Measurements from ENCODE around the gene SH3RF2.

Gene SH3RF2

DNA sequence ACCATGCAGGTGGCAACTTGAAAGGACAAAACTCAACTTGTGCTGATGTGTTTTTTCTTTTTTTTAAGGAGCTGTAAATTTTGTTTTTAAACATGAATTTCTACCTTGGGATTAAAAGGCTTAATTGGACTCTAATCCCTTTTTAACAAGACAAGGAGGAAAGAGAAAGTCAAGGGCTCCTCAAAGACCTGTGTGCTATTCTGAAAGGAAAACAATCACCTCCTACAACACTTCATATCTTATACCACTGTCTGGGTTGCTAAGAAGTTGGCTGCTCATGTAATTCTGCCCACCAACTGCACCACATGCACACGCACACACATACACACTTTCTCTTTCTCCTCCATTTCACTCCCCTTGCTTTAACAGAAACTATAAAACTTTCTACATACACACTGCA, 78.6 kb downstream of the SH3RF2 start:
- DNase-seq (ENCODE audit: low read depth) = no peak
- H3K4me3 ChIP-seq (ENCODE audit: low read length) = no peak overlapping the region
- TF ChIP-seq, protein P1, sequence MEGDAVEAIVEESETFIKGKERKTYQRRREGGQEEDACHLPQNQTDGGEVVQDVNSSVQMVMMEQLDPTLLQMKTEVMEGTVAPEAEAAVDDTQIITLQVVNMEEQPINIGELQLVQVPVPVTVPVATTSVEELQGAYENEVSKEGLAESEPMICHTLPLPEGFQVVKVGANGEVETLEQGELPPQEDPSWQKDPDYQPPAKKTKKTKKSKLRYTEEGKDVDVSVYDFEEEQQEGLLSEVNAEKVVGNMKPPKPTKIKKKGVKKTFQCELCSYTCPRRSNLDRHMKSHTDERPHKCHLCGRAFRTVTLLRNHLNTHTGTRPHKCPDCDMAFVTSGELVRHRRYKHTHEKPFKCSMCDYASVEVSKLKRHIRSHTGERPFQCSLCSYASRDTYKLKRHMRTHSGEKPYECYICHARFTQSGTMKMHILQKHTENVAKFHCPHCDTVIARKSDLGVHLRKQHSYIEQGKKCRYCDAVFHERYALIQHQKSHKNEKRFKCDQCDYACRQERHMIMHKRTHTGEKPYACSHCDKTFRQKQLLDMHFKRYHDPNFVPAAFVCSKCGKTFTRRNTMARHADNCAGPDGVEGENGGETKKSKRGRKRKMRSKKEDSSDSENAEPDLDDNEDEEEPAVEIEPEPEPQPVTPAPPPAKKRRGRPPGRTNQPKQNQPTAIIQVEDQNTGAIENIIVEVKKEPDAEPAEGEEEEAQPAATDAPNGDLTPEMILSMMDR (conservative IDR thresholded peaks at IDR 0.05; ENCODE audit: low read length) = no peak

DNA sequence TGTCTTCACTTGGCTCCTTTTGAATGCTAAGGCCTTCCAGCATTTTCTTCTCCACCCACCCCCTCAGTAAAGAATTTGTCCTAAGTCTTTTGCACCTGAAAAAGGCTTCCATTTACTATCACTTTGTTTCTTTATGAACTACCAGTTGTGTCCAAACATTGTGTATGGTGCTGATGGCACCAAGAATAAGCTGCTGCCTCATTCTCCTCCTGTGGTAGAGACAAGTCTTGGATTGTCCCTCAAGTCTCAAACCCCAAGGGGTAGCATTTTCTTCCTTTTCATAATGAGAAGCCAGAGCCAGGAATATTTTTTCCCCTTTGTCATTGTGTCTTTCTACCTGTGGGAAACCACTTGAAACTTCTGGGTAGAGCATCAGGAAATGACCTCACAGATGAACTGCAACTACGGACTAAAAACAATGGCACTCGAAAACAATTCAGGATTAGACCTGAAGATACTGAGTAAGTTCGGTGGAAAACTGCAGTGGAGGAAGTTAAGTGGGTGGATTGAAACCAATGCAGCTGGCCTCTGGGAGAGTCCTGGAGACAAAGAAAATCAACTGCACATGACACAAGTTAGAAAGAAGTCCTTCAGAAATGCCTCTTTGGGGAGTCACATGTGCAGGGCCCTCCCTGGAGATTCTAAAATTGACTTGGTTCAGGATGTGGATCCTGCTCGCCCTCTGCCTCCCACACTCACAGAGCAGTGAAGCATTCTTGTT, 80.5 kb downstream of the SH3RF2 start:
- no peak for DNase-seq (ENCODE audit: low read depth)
- TF ChIP-seq, protein P1 (conservative IDR thresholded peaks at IDR 0.05; ENCODE audit: low read length) = no peak
- no peak overlapping the region for H3K4me3 ChIP-seq (ENCODE audit: low read length)

DNA sequence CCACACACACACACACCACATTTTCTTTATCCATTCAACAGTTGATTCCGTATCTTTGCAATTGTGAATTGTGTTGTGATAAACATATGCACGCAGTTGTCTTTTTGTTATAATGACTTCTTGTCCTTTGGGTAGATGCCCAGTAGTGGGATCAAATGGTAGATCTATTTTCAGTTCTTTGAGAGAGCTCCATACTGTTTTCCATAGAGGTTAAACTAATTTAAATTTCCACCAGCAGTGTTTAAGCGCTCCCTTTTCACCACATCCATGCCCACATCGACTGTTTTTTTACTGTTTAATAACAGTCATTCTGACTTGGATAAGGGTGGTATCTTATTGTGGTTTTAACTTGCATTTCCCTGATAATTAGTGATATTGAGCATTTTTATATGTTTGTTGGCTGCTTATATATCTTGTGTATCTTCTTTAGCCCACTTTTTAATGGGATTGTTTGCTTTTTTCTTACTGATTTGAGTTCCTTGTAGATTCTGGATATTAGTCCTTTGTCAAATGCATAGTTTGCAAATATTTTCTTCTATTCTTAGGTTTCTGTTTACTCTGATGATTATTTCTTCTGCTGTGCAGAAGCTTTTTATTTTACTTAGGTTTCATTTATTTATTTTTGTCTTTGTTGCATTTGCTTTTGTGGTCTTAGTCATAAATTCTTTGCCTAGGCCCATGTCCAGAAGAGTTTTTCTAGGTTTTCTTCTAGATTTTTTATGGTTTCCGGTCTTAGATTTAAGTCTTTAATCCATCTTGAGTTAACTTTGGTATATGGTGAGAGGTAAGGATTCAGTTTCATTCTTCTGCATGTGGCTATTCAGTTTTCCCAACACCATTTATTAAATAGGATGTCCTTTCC, 82.4 kb downstream of the SH3RF2 start:
- no peak for DNase-seq (ENCODE audit: low read depth)
- no peak overlapping the region for H3K4me3 ChIP-seq (ENCODE audit: low read length)
- TF ChIP-seq, protein P1 (conservative IDR thresholded peaks at IDR 0.05; ENCODE audit: low read length) = no peak

DNA sequence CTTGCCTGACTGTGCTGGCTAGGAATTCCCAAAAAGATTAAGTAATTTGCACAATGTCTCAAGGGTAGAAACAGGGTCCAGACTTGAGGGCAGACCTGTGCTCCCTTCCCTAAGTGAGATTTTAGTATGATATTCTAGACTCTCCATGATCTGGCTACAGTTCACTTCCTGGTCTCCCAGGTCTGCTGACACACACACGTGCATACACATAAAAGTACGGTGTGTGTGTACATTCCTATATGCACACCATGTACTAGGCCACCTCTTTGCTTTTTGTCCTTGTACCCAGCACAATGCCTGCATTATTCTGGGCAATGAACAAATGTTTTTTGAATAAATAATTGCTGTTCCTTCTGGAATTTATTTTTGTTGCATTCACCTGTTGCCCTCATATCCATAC, 83.7 kb downstream of the SH3RF2 start:
- TF ChIP-seq, protein P1 (conservative IDR thresholded peaks at IDR 0.05; ENCODE audit: low read length) = no peak
- no peak for DNase-seq (ENCODE audit: low read depth)
- no peak overlapping the region for H3K4me3 ChIP-seq (ENCODE audit: low read length)

DNA sequence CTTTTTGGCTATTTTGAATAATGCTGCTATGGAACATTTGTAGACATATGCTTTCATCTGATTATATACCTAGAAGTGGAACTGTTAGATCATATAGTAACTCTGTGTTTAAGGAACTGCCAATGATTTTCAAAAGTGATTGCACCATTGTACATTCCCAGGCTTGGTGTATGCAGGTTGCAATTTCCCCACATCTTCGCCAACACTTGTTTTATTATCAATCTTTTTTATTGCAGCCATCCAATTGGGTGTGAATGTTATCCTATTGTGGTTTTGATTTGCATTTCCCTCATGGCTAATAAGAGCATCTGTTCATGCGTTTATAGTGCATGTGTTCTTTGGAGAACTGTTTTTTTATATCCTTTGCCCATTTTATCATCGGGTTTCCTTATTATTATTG, 87.7 kb downstream of the SH3RF2 start:
- TF ChIP-seq, protein P1 (conservative IDR thresholded peaks at IDR 0.05; ENCODE audit: low read length) = no peak
- DNase-seq (ENCODE audit: low read depth) = no peak

DNA sequence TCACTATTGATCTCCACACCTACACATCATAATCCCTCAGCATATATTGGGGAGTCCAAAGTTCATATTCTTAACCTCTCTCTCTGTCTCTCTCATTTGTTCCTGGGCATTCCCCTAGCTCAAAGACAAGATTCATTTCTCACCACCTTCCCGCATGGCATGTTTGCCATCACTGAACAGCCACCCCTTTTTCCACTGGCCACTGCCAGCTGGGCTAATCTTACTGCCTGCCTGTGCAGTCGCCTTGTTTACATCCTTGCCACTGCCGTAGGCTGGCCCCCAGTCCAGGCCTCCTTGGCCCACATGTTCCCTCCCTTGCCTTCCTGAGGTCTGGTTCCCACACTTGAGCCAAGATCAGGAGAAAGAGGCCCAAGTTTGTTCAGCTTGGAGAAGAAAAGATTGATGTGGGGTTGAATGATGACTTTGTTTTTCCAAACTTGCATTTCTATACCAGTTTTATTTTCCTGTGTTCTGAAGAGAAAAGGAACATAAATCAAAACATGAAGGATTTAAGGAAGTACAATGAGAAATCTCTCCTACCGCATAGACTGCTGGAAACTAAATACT, 88.8 kb downstream of the SH3RF2 start:
- DNase-seq (ENCODE audit: low read depth) = no peak
- H3K4me3 ChIP-seq (ENCODE audit: low read length) = no peak overlapping the region
- TF ChIP-seq, protein P1 (conservative IDR thresholded peaks at IDR 0.05; ENCODE audit: low read length) = no peak

More for the DNA sequence above, 87.7 kb downstream of the SH3RF2 start:
- H3K4me3 ChIP-seq (ENCODE audit: low read length) = no peak overlapping the region

All from AG10803 (cell line).